ENCODE data around the gene GRK5. TPM values are rescaled to one million over a fixed set of nuclear protein-coding genes. Genes with fewer than 3 reads are reported as not detected.

The GRK5 gene
- total and polyA plus RNA-seq, 7 donors = 7.9 to 32.4 (median 19.8) TPM

GRCh38 chr10:119393845-119394244 is 186.5 kb downstream of the GRK5 start:
- Histone ChIP-seq H3K36me3 (peaks cover 0 to 15% (median 3%) of the 10 kb centered on the region in 4 donors), H3K4me1 (peaks cover 0 to 29% (median 8%) of the 10 kb centered on the region in 4 donors), H3K27ac (no peak overlapping the region), H3K9me3 (no peaks in the 10 kb centered on the region), H3K4me3 (no peak overlapping the region), H3K27me3 (no peaks in the 10 kb centered on the region)
- intact Hi-C loops (cut with DNase I) = no loop called here
- TF ChIP-seq POLR2A (IDR thresholded peaks at IDR 0.05) = no peak
- no peak for TF ChIP-seq POLR2AphosphoS5 (IDR thresholded peaks at IDR 0.05)
- no peak for TF ChIP-seq EP300 (IDR thresholded peaks at IDR 0.05)
- TF ChIP-seq, protein P1, sequence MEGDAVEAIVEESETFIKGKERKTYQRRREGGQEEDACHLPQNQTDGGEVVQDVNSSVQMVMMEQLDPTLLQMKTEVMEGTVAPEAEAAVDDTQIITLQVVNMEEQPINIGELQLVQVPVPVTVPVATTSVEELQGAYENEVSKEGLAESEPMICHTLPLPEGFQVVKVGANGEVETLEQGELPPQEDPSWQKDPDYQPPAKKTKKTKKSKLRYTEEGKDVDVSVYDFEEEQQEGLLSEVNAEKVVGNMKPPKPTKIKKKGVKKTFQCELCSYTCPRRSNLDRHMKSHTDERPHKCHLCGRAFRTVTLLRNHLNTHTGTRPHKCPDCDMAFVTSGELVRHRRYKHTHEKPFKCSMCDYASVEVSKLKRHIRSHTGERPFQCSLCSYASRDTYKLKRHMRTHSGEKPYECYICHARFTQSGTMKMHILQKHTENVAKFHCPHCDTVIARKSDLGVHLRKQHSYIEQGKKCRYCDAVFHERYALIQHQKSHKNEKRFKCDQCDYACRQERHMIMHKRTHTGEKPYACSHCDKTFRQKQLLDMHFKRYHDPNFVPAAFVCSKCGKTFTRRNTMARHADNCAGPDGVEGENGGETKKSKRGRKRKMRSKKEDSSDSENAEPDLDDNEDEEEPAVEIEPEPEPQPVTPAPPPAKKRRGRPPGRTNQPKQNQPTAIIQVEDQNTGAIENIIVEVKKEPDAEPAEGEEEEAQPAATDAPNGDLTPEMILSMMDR (IDR thresholded peaks at IDR 0.05) = no peak
- WGBS, 2 donors = 83 to 91% methylated on average over 4 of the region's 4 CpGs
- DNase-seq = no peak

- H3K27ac ChIP-seq = peak overlapping the region in 3 of 4 donors; percentile 17 to 64 (median 60)
- intact Hi-C loops (cut with DNase I) = no loop called here
- no peak overlapping the region for H3K4me3 ChIP-seq
- WGBS, 2 donors = 71 to 72% methylated on average over 9 to 11 of the region's 11 CpGs
- DNase-seq = no peak
- peaks cover 0 to 15% (median 3%) of the 10 kb centered on the region in 4 donors for H3K36me3 ChIP-seq
- peaks cover 0 to 29% (median 8%) of the 10 kb centered on the region in 4 donors for H3K4me1 ChIP-seq
- H3K9me3 ChIP-seq = no peaks in the 10 kb centered on the region
- H3K27me3 ChIP-seq = no peaks in the 10 kb centered on the region
- TF ChIP-seq EP300 (IDR thresholded peaks at IDR 0.05) = no peak
- no peak for TF ChIP-seq POLR2A (IDR thresholded peaks at IDR 0.05)
- no peak for TF ChIP-seq POLR2AphosphoS5 (IDR thresholded peaks at IDR 0.05)
- TF ChIP-seq, protein P1 (IDR thresholded peaks at IDR 0.05) = no peak
These were observed 187.4 kb downstream of the GRK5 start for GRCh38 chr10:119394657-119395279.

DNA sequence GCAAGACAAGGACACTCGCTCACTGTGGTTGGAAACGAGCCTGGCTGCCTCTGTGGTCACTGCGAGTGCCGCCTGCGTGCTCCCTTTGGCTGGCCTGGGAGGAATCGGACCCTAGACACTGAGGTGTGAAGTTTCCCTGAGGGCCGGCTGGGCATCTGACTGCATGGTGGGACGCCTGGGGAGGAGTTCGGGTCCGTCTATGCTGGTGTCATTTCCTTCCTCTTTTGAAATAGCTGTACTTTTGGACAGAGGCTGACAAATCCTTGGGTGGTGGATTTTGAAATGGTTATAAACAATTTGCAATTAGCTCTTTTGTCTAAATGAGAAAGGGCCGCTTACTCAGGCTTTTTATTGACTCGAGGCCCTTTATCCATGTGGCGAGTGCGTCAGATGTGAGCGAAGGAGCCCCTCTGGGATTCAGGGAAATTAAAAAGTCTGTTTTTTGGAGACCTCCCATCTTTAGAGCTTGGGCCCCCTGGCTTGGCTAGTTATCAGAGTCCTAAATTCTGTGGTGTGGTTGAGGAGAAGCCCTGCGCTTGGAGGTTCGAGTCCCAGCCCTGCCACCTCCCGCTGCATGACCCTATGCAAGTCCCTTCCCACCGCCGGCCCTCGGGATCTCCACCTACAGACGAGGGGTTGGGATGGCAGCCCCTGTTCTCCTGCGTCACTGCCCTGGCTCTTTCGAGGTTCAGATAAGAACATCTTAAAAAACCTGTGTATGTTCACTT is 188.1 kb downstream of the GRK5 start:
- no peaks in the 10 kb centered on the region for H3K9me3 ChIP-seq
- intact Hi-C loops (cut with DNase I) = no loop called here
- TF ChIP-seq POLR2AphosphoS5 (IDR thresholded peaks at IDR 0.05) = peak in 1 of 4 donors; percentile 29
- TF ChIP-seq EP300 (IDR thresholded peaks at IDR 0.05) = no peak
- peak overlapping the region; percentile 17 to 64 (median 46) for H3K27ac ChIP-seq
- no peak overlapping the region for H3K4me3 ChIP-seq
- H3K36me3 ChIP-seq = peaks cover 0 to 15% (median 3%) of the 10 kb centered on the region in 4 donors
- H3K4me1 ChIP-seq = peaks cover 0 to 29% (median 8%) of the 10 kb centered on the region in 4 donors
- 56 to 65% methylated on average over 24 of the region's 24 CpGs for WGBS, 2 donors
- peak; percentile 75 for DNase-seq
- no peaks in the 10 kb centered on the region for H3K27me3 ChIP-seq

- Histone ChIP-seq H3K9me3 (no peaks in the 10 kb centered on the region), H3K36me3 (peaks cover 0 to 15% (median 3%) of the 10 kb centered on the region in 4 donors), H3K27ac (peak overlapping the region in 3 of 4 donors; percentile 33 to 64 (median 60)), H3K4me3 (no peak overlapping the region), H3K4me1 (peaks cover 0 to 27% (median 7%) of the 10 kb centered on the region in 4 donors), H3K27me3 (no peaks in the 10 kb centered on the region)
- TF ChIP-seq POLR2AphosphoS5 (IDR thresholded peaks at IDR 0.05) = no peak
- TF ChIP-seq EP300 (IDR thresholded peaks at IDR 0.05) = no peak
- no peak for TF ChIP-seq POLR2A (IDR thresholded peaks at IDR 0.05)
- TF ChIP-seq, protein P1 (IDR thresholded peaks at IDR 0.05) = no peak
- intact Hi-C loops (cut with DNase I) = no loop called here
- no peak for DNase-seq
- WGBS, 2 donors = 26 to 59% methylated on average over 10 of the region's 10 CpGs
These were observed 188.8 kb downstream of the GRK5 start for GRCh38 chr10:119396008-119396708.

GRCh38 chr10:119396709-119397071 is 189.3 kb downstream of the GRK5 start:
- Histone ChIP-seq H3K27me3 (no peaks in the 10 kb centered on the region), H3K27ac (peak overlapping the region in 1 of 4 donors; percentile 64), H3K36me3 (peaks cover 0 to 15% (median 3%) of the 10 kb centered on the region in 4 donors), H3K4me3 (no peak overlapping the region), H3K9me3 (no peaks in the 10 kb centered on the region), H3K4me1 (peaks cover 0 to 27% (median 5%) of the 10 kb centered on the region in 4 donors)
- DNase-seq = no peak
- intact Hi-C loops (cut with DNase I) = no loop called here
- WGBS, 2 donors = 96% methylated on average over 1 of the region's 1 CpG
- TF ChIP-seq EP300 (IDR thresholded peaks at IDR 0.05) (no peak), POLR2A (IDR thresholded peaks at IDR 0.05) (no peak), POLR2AphosphoS5 (IDR thresholded peaks at IDR 0.05) (no peak)
- TF ChIP-seq, protein P1 (IDR thresholded peaks at IDR 0.05) = no peak

All from sigmoid colon (tissue), 7 donors.